Hematopoietic multipotent progenitor cell treated with erythropoietin and hydrocortisone succinate and interleukin-3 and kit ligand, for 17 days (in vitro differentiated cells): ENCODE data around the gene CNPY2.
"Not testable (repeated sequence)": the region's sequence is repeated elsewhere in the genome, so short reads cannot be mapped to it uniquely, and the experiment has no call there.

Experiments
- DNase-seq: peaks from one replicate; pipeline ENCODE4 v3.0.0-alpha.2; 2015; ENCODE audit warnings: low spot score

Gene CNPY2

GRCh38 chr12:56297400-56297799 lies 18.4 kb downstream of the CNPY2 start:
- no peak for DNase-seq

- no peak for DNase-seq
These were observed 19.5 kb downstream of the CNPY2 start for GRCh38 chr12:56296295-56296694.

GRCh38 chr12:56293795-56294194 lies 22.0 kb downstream of the CNPY2 start:
- DNase-seq, result no peak

GRCh38 chr12:56288705-56289387 lies 26.9 kb downstream of the CNPY2 start:
- DNase-seq, result no peak

- no peak for DNase-seq
These were observed 29.6 kb downstream of the CNPY2 start for GRCh38 chr12:56286044-56286830.

- DNase-seq, result not testable (repeated sequence)
These were observed 31.5 kb downstream of the CNPY2 start for GRCh38 chr12:56284263-56284662.

- no peak for DNase-seq
These were observed 33.2 kb downstream of the CNPY2 start for GRCh38 chr12:56282579-56282978.

GRCh38 chr12:56282030-56282429 lies 33.8 kb downstream of the CNPY2 start:
- DNase-seq, result no peak

GRCh38 chr12:56280849-56281248 lies 34.9 kb downstream of the CNPY2 start:
- DNase-seq, result no peak

- no peak for DNase-seq
These were observed 36.9 kb downstream of the CNPY2 start for GRCh38 chr12:56278905-56279304.

- no peak for DNase-seq
These were observed 41.5 kb downstream of the CNPY2 start for GRCh38 chr12:56274299-56274698.

GRCh38 chr12:56272468-56272867 lies 43.3 kb downstream of the CNPY2 start:
- DNase-seq, result not testable (repeated sequence)

GRCh38 chr12:56271031-56271430 lies 44.8 kb downstream of the CNPY2 start:
- DNase-seq, result peak; percentile 23

GRCh38 chr12:56267443-56268071 lies 48.2 kb downstream of the CNPY2 start:
- DNase-seq, result no peak

GRCh38 chr12:56266693-56267442 lies 48.9 kb downstream of the CNPY2 start, which contains the start of gene COQ10A:
Gene COQ10A (plus strand): TSS chr12:56266942. CDS start chr12:56267119, 177 bp downstream.
- DNase-seq, result peak; percentile 86

- DNase-seq, result not testable (repeated sequence)
These were observed 49.6 kb downstream of the CNPY2 start for GRCh38 chr12:56266068-56266692.

GRCh38 chr12:56262955-56263354 lies 52.8 kb downstream of the CNPY2 start:
- not testable (repeated sequence) for DNase-seq

- no peak for DNase-seq
These were observed 54.1 kb downstream of the CNPY2 start for GRCh38 chr12:56261503-56262232.

- no peak for DNase-seq
These were observed 54.9 kb downstream of the CNPY2 start for GRCh38 chr12:56260921-56261320.

GRCh38 chr12:56260380-56260779 lies 55.4 kb downstream of the CNPY2 start:
- DNase-seq, result no peak
